K562 (cell line): ENCODE data around the gene VAT1L. TPM values are rescaled to one million over a fixed set of nuclear protein-coding genes. Genes with fewer than 3 reads are reported as not detected.

Experiments
- ATAC-seq: fragments of 200-7000 bp; cut with Tn5 transposase; 3 replicates; pipeline ENCODE4 v1.9.1; 2020; ENCODE audit warnings: moderate library complexity
- BruUV-seq: library from RNA; stranded (reverse); fragments of 400-500 nt; replicated peaks from 2 replicates; lab custom pipeline; 2021; lab: Mats Ljungman, UMichigan
- CTCF ChIA-PET: fragments of 300-600 bp; formaldehyde crosslinking; extraction: SDS; loops from one replicate; lab custom pipeline; 2021; ENCODE audit warnings: low intra/inter-chr PET ratio; lab: Yijun Ruan, JAX
- POLR2A ChIA-PET: fragments of 300-600, 350-650 bp; sonication (Branson Sonifier 250); formaldehyde crosslinking; extraction: SDS; loops from one replicate; lab custom pipeline; 2021; ENCODE audit warnings: antibody characterized with exemption, inconsistent platforms; lab: Yijun Ruan, JAX
- DNase-seq, 4 experiments: peaks; one replicate each; pipeline versions ENCODE4 v3.0.0 to v3.0.0-alpha.2; 2011 to 2018; ENCODE audit warnings: low spot score in 3 of 4, mixed read lengths in 3 of 4; ENCODE audit errors: extremely low read depth in 1 of 4
- FAIRE-seq: peaks from 2 replicates; lab custom pipeline; 2011; peaks lifted over from hg19 to GRCh38; lab: Jason Lieb, UNC
- H2AFZ ChIP-seq: 2 replicates; pipeline ENCODE4 v1.6.0; 2011; ENCODE audit warnings: low read depth, low read length, control low read depth, inconsistent platforms
- H3K27ac ChIP-seq: fragments of 200-600 bp; 3 replicates; pipeline ENCODE4 v1.8.0; 2011; ENCODE audit warnings: low read depth, mild to moderate bottlenecking, control low read depth, inconsistent platforms, low read length, moderate library complexity, mixed read lengths; ENCODE audit errors: extremely low read depth
- H3K27me3 ChIP-seq, 2 experiments: fragments of 300-600 bp in 1 of 2; 2 replicates in 1 of 2; 3 replicates in 1 of 2; pipeline versions ENCODE4 v1.6.0 to v1.8.0; 2011; ENCODE audit warnings: inconsistent platforms in 2 of 2, low read length in 2 of 2, mild to moderate bottlenecking in 1 of 2, mixed read lengths in 1 of 2, moderate library complexity in 1 of 2; ENCODE audit not compliant: control insufficient read depth in 2 of 2, insufficient read depth in 2 of 2
- H3K36me3 ChIP-seq: fragments of 300-600 bp; 3 replicates; pipeline ENCODE4 v1.8.0; 2011; ENCODE audit warnings: mild to moderate bottlenecking, low read length, inconsistent platforms; ENCODE audit not compliant: control insufficient read depth, insufficient read depth
- H3K4me1 ChIP-seq, 2 experiments: fragments of 200-600 bp in 1 of 2; replicated peaks in 1 of 2; 2 replicates in 1 of 2; 3 replicates in 1 of 2; pipeline versions ENCODE4 v1.5.1 to v1.8.0; 2011; ENCODE audit warnings: inconsistent platforms in 2 of 2, low read length in 2 of 2, mild to moderate bottlenecking in 1 of 2, mixed read lengths in 1 of 2, moderate library complexity in 1 of 2; ENCODE audit not compliant: control insufficient read depth in 2 of 2, insufficient read depth in 2 of 2
- H3K4me2 ChIP-seq: 2 replicates; pipeline ENCODE4 v1.6.1; 2011; ENCODE audit warnings: low read length, control low read depth, inconsistent platforms, mixed read lengths; ENCODE audit not compliant: insufficient read depth
- H3K4me3 ChIP-seq: fragments of 200-600 bp; sonication (generic), shearing (Covaris generic); 2 replicates; pipeline ENCODE4 v1.5.1; 2016; ENCODE audit warnings: control low read depth, inconsistent platforms
- H3K79me2 ChIP-seq: fragments of 200-600 bp; 3 replicates; pipeline ENCODE4 v1.8.0; 2011; ENCODE audit warnings: low read length, inconsistent platforms; ENCODE audit not compliant: control insufficient read depth, insufficient read depth
- H3K9ac ChIP-seq, 2 experiments: 2 replicates each; pipeline versions ENCODE4 v1.6.0 to v1.6.1; 2011; ENCODE audit warnings: low read depth in 2 of 2, low read length in 2 of 2, control low read depth in 1 of 2, inconsistent platforms in 1 of 2, mild to moderate bottlenecking in 1 of 2, mixed read lengths in 1 of 2; ENCODE audit not compliant: insufficient read depth in 1 of 2
- H3K9me1 ChIP-seq: one replicate; pipeline ENCODE4 v1.6.0; 2011; ENCODE audit warnings: inconsistent platforms, mild to moderate bottlenecking, low read length, moderate library complexity; ENCODE audit not compliant: control insufficient read depth, insufficient read depth
- H3K9me3 ChIP-seq: replicated peaks from 2 replicates; pipeline ENCODE4 v1.5.1; 2011; ENCODE audit warnings: low read depth, low read length, inconsistent platforms; ENCODE audit not compliant: control insufficient read depth, insufficient read depth
- H4K20me1 ChIP-seq: replicated peaks from 2 replicates; pipeline ENCODE4 v1.6.1; 2011; ENCODE audit warnings: low read length, inconsistent platforms, mixed read lengths; ENCODE audit not compliant: control insufficient read depth, insufficient read depth
- EP400 ChIP-seq: fragments of 450-650 bp; IDR thresholded peaks from 2 replicates; pipeline ENCODE4 v1.6.1; 2017; ENCODE audit warnings: antibody characterized with exemption, mild to moderate bottlenecking, moderate library complexity
- KDM1A ChIP-seq, 2 experiments: fragments of 450-650 bp; IDR thresholded peaks; 2 replicates each; pipeline ENCODE4 v1.6.1; 2016; ENCODE audit warnings: mild to moderate bottlenecking in 2 of 2
- LEF1 ChIP-seq: fragments of 450-650 bp; IDR thresholded peaks from 2 replicates; pipeline ENCODE4 v1.6.1; 2016; ENCODE audit warnings: mild to moderate bottlenecking
- ZNF75A ChIP-seq: fragments of 450-650 bp; formaldehyde crosslinking; IDR thresholded peaks from 2 replicates; pipeline ENCODE4 v1.4.0; 2020; ENCODE audit warnings: mild to moderate bottlenecking
- WGBS: fragments of 100-300 bp; shearing (Covaris generic); methylation state at CpG from one replicate; pipeline ENCODE4 v1.1.6; 2016; ENCODE audit warnings: low coverage, mixed read lengths; ENCODE audit not compliant: insufficient coverage; ENCODE audit errors: missing lambda C conversion rate; 5-methylcytosine and 5-hydroxymethylcytosine counted together
- in situ Hi-C: fragments of 300-500 bp; cut with MboI; formaldehyde crosslinking; loops from 4 replicates; pipeline ENCODE4 v1.15.0; 2018; ENCODE audit warnings: inconsistent platforms, mixed read lengths
- intact Hi-C: fragments of 100-400 bp; cut with micrococcal nuclease; formaldehyde crosslinking; loops from 2 replicates; pipeline ENCODE4 v1.14.2; 2022
- polyA plus RNA-seq, 8 experiments: library from polyadenylated mRNA; depleted of rRNA in 4 of 8; stranded (reverse) in 5 of 8; unstranded in 3 of 8; fragments of >200 nt; fragmentation: Nextera tagmentation in 2 of 8; fragmentation: Illumina TruSeq in 1 of 8; extraction: Ambion mirVana in 2 of 8; extraction: Trizol in 1 of 8; gene quantifications; 2 replicates each; pipeline versions ENCODE4 v1.2.1 to v1.2.3, GENCODE V29; 2011 to 2014; ENCODE audit warnings: inconsistent platforms in 1 of 8, missing spikeins in 1 of 8
- total RNA-seq, 7 experiments: library from RNA; depleted of rRNA in 6 of 7; stranded (reverse); fragments of >200 nt in 6 of 7; fragmentation: Illumina TruSeq in 2 of 7; extraction: Trizol in 2 of 7; gene quantifications; 2 replicates each; pipeline versions ENCODE4 v1.2.1 to v1.2.3, GENCODE V29; 2011 to 2021; ENCODE audit warnings: low replicate concordance in 1 of 7
- TF ChIP-seq, protein P1 (sequence below): fragments of 450-650 bp; IDR thresholded peaks from 2 replicates; pipeline ENCODE4 v1.6.1; 2017; ENCODE audit warnings: antibody characterized with exemption

VAT1L gene
- total and polyA plus RNA-seq, 9 of the 15 experiments (the other 6 are each of a cell fraction or from before 2014, with no cell fraction given): 0.01 TPM; not detected in 8

GRCh38 chr16:77805398-77805797, 17.0 kb downstream of the VAT1L start:
- intact Hi-C loops (no loop called here), in situ Hi-C loops (no loop called here)
- ChIA-PET POLR2A (no interaction called here), CTCF (no interaction called here)
- H2AFZ ChIP-seq: no peak overlapping the region
- H3K27me3 ChIP-seq: peaks cover 3% of the 10 kb centered on the region in 2 experiments; a peak in 3 of 5 replicates
- no peaks in the 10 kb centered on the region for H4K20me1 ChIP-seq
- no peak for FAIRE-seq
- no peak for ATAC-seq
- H3K27ac ChIP-seq: no peak overlapping the region
- no peaks in the 10 kb centered on the region for H3K79me2 ChIP-seq
- H3K9me3 ChIP-seq: no peaks in the 10 kb centered on the region
- no peak overlapping the region for H3K9ac ChIP-seq
- TF ChIP-seq LEF1 (no peak), EP400 (no peak), KDM1A (IDR thresholded peaks at IDR 0.05) (no peak), ZNF75A (CRISPR knock-in tag) (no peak)
- TF ChIP-seq, protein P1, sequence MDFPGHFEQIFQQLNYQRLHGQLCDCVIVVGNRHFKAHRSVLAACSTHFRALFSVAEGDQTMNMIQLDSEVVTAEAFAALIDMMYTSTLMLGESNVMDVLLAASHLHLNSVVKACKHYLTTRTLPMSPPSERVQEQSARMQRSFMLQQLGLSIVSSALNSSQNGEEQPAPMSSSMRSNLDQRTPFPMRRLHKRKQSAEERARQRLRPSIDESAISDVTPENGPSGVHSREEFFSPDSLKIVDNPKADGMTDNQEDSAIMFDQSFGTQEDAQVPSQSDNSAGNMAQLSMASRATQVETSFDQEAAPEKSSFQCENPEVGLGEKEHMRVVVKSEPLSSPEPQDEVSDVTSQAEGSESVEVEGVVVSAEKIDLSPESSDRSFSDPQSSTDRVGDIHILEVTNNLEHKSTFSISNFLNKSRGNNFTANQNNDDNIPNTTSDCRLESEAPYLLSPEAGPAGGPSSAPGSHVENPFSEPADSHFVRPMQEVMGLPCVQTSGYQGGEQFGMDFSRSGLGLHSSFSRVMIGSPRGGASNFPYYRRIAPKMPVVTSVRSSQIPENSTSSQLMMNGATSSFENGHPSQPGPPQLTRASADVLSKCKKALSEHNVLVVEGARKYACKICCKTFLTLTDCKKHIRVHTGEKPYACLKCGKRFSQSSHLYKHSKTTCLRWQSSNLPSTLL: no peak
- H3K9me1 ChIP-seq: no peaks in the 10 kb centered on the region
- no peak overlapping the region for H3K4me3 ChIP-seq
- DNase-seq: no peak
- H3K36me3 ChIP-seq: no peaks in the 10 kb centered on the region
- no peaks in the 10 kb centered on the region for H3K4me1 ChIP-seq
- no peak overlapping the region for H3K4me2 ChIP-seq
- BruUV-seq: no TSS peak
- WGBS: under 1% methylated on average over 10 of the region's 10 CpGs
